Measurements from ENCODE around the gene ZNF263. TPM values are rescaled to one million over a fixed set of nuclear protein-coding genes. Genes with fewer than 3 reads are reported as not detected.

The ZNF263 gene
- polyA plus RNA-seq, 1 donor, result 52.1 TPM

- DNase-seq, result no peak
Measured at GRCh38 chr16:3321816-3322215, 38.5 kb downstream of the ZNF263 start.

- DNase-seq, result no peak
Measured at GRCh38 chr16:3327514-3327913, 44.2 kb downstream of the ZNF263 start.

- no peak for DNase-seq
Measured at GRCh38 chr16:3328104-3328503, 44.8 kb downstream of the ZNF263 start.

GRCh38 chr16:3328643-3329042 is 45.4 kb downstream of the ZNF263 start:
- no peak for DNase-seq

Other genes starting within 250 kb of the ZNF263 start
- 2.6 TPM for gene BICDL2, start 246.5 kb upstream of the ZNF263 start, polyA plus RNA-seq (ENCODE audit: insufficient read length)
- 1.7 TPM for gene MMP25, start 236.9 kb upstream of the ZNF263 start, polyA plus RNA-seq (ENCODE audit: insufficient read length)
- gene IL32, start 217.9 kb upstream of the ZNF263 start, polyA plus RNA-seq (ENCODE audit: insufficient read length), result 23.4 TPM
- 0.10 TPM for gene ZSCAN10, start 184.2 kb upstream of the ZNF263 start, polyA plus RNA-seq (ENCODE audit: insufficient read length)
- gene ZNF205, start 170.9 kb upstream of the ZNF263 start, polyA plus RNA-seq (ENCODE audit: insufficient read length), result 15.2 TPM
- 13.2 TPM for gene ZNF213, start 148.5 kb upstream of the ZNF263 start, polyA plus RNA-seq (ENCODE audit: insufficient read length)
- gene OR1F1, start 95.3 kb upstream of the ZNF263 start, polyA plus RNA-seq (ENCODE audit: insufficient read length), result not detected
- 16.9 TPM for gene ZNF200, start 48.3 kb upstream of the ZNF263 start, polyA plus RNA-seq (ENCODE audit: insufficient read length)
- gene MEFV, start 26.9 kb upstream of the ZNF263 start, polyA plus RNA-seq (ENCODE audit: insufficient read length), result 0.35 TPM
- gene TIGD7, start 21.9 kb downstream of the ZNF263 start, polyA plus RNA-seq (ENCODE audit: insufficient read length), result 13.3 TPM
- gene ZNF75A, start 22.0 kb downstream of the ZNF263 start, polyA plus RNA-seq (ENCODE audit: insufficient read length), result 77.0 TPM
- gene OR2C1, start 72.4 kb downstream of the ZNF263 start, polyA plus RNA-seq (ENCODE audit: insufficient read length), result 1.3 TPM
- gene ZSCAN32, start 117.5 kb downstream of the ZNF263 start, polyA plus RNA-seq (ENCODE audit: insufficient read length), result 21.4 TPM
- gene ZNF174, start 117.7 kb downstream of the ZNF263 start, polyA plus RNA-seq (ENCODE audit: insufficient read length), result 16.2 TPM
- gene ZNF597, start 160.0 kb downstream of the ZNF263 start, polyA plus RNA-seq (ENCODE audit: insufficient read length), result 4.6 TPM
- gene NAA60, start 160.2 kb downstream of the ZNF263 start, polyA plus RNA-seq (ENCODE audit: insufficient read length), result 76.2 TPM
- not detected for gene C16orf90, start 212.0 kb downstream of the ZNF263 start, polyA plus RNA-seq (ENCODE audit: insufficient read length)
- gene CLUAP1, start 217.5 kb downstream of the ZNF263 start, polyA plus RNA-seq (ENCODE audit: insufficient read length), result 67.9 TPM

All from left kidney (tissue), 2 donors.